HG02840 (cell line): ENCODE data around the gene SERPINF2.
"Not testable (repeated sequence)": the region's sequence is repeated elsewhere in the genome, so short reads cannot be mapped to it uniquely, and the experiment has no call there.

ENCODE experiments used
- ATAC-seq: cut with Tn5 transposase; IDR thresholded peaks from one replicate; pipeline ENCODE4 v1.9.1; 2021; ENCODE audit warnings: mild to moderate bottlenecking, moderate library complexity, moderate number of reproducible peaks; ENCODE audit not compliant: unreplicated experiment, low FRiP score

The SERPINF2 gene

GRCh38 chr17:1758807-1759206 lies 16.1 kb downstream of the SERPINF2 start:
- no peak for ATAC-seq

GRCh38 chr17:1759529-1759928 lies 16.9 kb downstream of the SERPINF2 start:
- no peak for ATAC-seq

DNA sequence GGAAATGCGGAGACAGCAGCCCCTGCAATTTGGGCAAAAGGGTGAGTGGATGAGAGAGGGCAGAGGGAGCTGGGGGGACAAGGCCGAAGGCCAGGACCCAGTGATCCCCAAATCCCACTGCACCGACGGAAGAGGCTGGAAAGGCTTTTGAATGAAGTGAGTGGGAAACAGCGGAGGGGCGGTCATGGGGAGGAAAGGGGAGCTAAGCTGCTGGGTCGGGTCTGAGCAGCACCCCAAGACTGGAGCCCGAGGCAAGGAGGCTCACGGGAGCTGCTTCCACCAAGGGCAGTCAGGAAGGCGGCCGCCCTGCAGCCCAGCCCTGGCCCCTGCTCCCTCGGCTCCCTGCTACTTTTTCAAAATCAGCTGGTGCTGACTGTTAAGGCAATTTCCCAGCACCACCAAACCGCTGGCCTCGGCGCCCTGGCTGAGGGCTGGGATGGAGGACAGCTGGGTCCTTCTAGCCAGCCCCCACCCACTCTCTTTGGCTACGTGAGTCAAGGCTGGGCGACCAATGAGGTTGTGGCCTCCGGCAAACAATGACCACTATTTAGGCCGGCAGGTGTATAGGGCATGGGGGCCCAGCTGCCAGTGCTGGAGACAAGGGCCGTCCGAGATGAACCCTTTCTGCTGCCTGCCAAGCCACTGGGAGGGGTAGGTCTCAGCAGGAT lies 19.7 kb downstream of the SERPINF2 start:
- no peak for ATAC-seq

DNA sequence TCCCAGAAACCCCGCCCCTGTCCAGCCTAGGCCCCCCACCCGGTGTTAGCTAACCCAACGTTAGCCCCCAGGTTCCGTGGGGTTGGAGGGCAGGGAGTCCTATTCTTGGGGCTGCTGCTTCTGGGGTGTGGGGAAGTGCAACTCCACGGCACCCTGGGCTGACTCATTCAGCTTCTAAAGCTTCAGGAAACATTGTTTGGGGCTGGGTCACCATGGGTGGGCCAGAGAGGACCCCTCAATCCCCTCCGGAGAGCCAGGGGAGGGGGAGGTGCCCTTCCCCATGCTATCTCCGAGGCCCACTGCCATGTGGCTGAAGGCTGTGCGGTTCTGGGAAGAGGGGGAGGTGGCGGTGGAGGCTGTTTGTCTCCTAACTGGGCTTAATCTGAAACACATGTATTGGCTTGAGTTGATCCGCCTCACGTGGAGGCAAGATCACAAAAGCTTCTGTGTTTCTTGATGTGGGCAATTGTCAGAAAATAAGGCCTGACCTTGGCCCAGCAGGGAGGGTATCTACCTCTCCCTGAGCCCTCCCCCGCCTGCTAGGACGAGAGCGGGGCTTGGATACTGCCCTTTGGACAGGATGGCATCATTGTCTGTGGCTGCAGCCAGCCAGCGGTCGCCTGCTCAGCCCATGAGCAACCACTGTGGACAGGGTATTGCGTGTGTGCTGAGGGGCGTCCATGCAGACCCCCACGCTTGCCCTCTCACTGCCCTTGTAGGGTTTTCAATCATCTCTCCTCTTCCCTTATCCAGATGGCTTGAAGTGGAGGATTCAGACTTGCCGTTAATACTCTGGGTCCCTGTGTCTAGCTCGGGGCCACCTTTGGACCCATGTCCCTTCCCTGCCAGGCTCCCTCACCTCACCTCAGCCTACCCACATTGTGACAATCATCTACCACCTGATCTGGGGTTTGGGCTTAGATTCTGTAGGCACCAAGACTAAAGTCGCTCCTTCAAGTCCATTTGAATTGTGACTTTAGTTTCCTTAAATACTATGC lies 20.5 kb downstream of the SERPINF2 start:
- no peak for ATAC-seq

DNA sequence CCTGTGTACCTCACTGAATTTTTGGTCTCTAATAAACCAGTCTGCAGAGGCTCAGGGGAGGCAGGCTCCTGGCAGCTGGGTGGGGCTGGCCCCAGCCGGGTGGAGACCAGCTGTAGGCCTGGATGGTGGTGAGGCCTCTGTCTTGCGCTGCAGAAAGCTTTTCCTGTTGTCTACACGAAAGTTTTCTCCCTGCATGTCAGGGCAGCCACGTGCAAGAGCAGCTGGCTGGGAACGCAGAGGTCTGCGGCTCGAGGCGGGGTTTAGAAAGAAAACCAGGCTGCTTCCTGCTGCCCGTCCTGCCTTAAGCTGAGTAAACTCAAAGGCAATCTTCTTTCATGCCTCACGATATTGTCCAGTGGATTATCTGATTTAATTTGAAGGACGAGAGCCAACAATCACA lies 21.6 kb downstream of the SERPINF2 start:
- ATAC-seq, result no peak

- not testable (repeated sequence) for ATAC-seq
Measured at GRCh38 chr17:1764705-1765104, 22.0 kb downstream of the SERPINF2 start.

GRCh38 chr17:1765576-1765975 lies 22.9 kb downstream of the SERPINF2 start:
- no peak for ATAC-seq

GRCh38 chr17:1766382-1767135 lies 23.9 kb downstream of the SERPINF2 start:
- no peak for ATAC-seq

- no peak for ATAC-seq
Measured at GRCh38 chr17:1767358-1767757, 24.7 kb downstream of the SERPINF2 start.

GRCh38 chr17:1769822-1770477 lies 27.3 kb downstream of the SERPINF2 start:
- ATAC-seq, result no peak

- not testable (repeated sequence) for ATAC-seq
Measured at GRCh38 chr17:1773000-1773695, 30.5 kb downstream of the SERPINF2 start.

DNA sequence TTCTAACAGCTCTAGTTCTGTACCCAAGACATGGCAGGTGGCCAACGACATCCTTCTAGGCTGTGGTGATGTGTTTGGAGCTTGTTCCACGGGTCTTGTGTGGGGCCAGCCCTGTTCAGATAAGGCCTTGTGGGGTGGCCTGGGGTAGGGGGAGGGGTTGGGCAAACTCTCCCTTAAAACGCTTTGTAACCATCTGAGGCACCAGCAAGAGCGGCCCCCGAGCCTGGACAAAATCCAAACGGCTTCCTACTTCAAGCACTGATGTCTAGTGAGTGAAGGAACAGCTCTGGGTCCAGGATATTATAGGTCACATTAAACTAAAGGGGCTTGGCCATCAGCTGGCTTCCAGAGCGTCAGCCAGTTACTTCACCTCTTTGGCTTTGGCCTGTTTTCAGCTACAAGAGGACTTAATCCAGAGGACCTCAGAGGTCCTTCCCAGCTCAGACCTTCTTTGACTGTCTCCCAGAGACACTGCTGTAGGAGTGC lies 31.1 kb downstream of the SERPINF2 start:
- ATAC-seq, result no peak

- ATAC-seq, result no peak
Measured at GRCh38 chr17:1774390-1775176, 31.9 kb downstream of the SERPINF2 start.

DNA sequence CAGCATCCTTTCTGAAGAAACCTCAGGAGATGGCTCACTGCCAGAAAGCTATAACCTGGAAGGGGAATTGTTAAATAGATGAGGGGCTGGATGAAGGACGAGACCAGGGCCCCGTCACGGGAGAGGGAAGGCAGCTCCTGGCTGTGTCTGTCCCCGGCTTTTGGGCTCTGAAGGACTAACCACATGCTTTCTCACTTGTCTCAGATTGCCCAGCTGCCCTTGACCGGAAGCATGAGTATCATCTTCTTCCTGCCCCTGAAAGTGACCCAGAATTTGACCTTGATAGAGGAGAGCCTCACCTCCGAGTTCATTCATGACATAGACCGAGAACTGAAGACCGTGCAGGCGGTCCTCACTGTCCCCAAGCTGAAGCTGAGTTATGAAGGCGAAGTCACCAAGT lies 33.7 kb downstream of the SERPINF2 start:
- ATAC-seq, result no peak

- ATAC-seq, result no peak
Measured at GRCh38 chr17:1776857-1777256, 34.2 kb downstream of the SERPINF2 start.

DNA sequence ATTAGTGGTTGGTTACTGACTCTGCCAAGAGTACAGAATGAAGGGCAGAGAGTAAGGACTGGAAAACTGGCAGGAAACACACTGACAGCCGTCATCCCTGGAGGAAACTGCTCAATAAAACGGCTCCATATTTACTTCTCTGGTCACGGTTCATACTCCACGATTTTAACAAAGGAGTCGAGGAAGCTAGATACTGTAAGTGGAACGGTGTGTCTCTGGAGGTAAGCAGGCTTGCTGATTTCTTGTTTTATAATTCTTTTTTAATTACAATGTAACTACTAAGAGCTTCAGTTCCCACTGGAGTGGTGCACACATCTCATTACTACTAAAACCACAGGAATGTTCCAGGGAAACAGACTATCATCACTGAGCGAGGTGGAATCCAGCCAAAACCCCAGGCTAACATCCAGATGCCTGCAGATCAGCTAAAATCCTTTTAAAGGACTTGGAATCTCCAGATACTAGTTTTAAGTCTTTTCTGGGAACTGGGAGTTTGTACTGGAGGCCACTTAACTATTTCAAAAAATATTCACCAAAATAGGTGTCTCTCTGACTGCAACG lies 37.0 kb downstream of the SERPINF2 start:
- no peak for ATAC-seq

- ATAC-seq, result no peak
Measured at GRCh38 chr17:1782171-1782567, 39.5 kb downstream of the SERPINF2 start.

DNA sequence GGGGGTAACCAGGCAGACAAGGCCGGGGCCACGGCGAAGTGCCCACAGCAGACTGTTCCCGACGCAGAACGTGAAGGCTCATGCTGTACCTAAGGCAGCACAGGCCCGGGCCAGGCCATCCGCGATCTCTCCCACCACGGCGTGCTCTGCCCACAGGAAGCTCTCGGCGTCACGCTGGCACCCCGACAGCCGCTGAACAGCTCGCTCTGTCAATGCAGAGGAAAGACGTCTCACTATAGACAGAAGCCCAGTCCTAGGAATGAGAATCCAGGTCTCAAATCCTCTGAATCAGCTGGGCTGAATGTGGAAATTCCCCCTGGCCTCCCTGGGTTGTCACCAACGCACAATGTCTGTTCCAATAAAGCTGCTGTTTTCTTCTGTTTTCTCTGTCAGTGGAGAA lies 40.6 kb downstream of the SERPINF2 start:
- ATAC-seq, result no peak
